Aorta (tissue), 5 donors: ENCODE data around the gene NRM. TPM values are rescaled to one million over a fixed set of nuclear protein-coding genes. Genes with fewer than 3 reads are reported as not detected.
A peak's percentile ranks its signal among the peaks of the same experiment; 100 is the strongest.

Experiments used
- ATAC-seq: fragments of 200-7000 bp; cut with Tn5 transposase; one replicate; pipeline ENCODE4 v1.9.1; 2022; ENCODE audit warnings: moderate library complexity; ENCODE audit not compliant: low FRiP score
- DNase-seq, 2 donors: peaks; one replicate each; pipeline ENCODE4 v3.0.0-alpha.2; 2020
- H3K27ac ChIP-seq, 2 donors: one replicate each; pipeline ENCODE4 v1.5.1; 2013; ENCODE audit warnings: low read length in 2 of 2, mild to moderate bottlenecking in 2 of 2, moderate library complexity in 2 of 2, control low read depth in 1 of 2, inconsistent platforms in 1 of 2, low read depth in 1 of 2
- H3K27me3 ChIP-seq, 2 donors: one replicate each; pipeline ENCODE4 v1.6.1; 2013; ENCODE audit warnings: control low read depth in 1 of 2, low read length in 1 of 2, mild to moderate bottlenecking in 1 of 2, moderate library complexity in 1 of 2; ENCODE audit not compliant: insufficient read depth in 2 of 2, control insufficient read depth in 1 of 2
- H3K36me3 ChIP-seq, 2 donors: one replicate each; pipeline ENCODE4 v1.6.1; 2013; ENCODE audit warnings: control low read depth in 1 of 2, low read length in 1 of 2, mild to moderate bottlenecking in 1 of 2; ENCODE audit not compliant: insufficient read depth in 2 of 2, control insufficient read depth in 1 of 2
- H3K4me1 ChIP-seq, 2 donors: one replicate each; pipeline ENCODE4 v1.6.1; 2013; ENCODE audit warnings: low read length in 2 of 2, control low read depth in 1 of 2, mild to moderate bottlenecking in 1 of 2, moderate library complexity in 1 of 2; ENCODE audit not compliant: insufficient read depth in 2 of 2, control insufficient read depth in 1 of 2
- H3K4me3 ChIP-seq, 2 donors: one replicate each; pipeline ENCODE4 v1.5.1; 2013; ENCODE audit warnings: low read length in 2 of 2, control low read depth in 1 of 2, mild to moderate bottlenecking in 1 of 2
- H3K9me3 ChIP-seq: one replicate; pipeline ENCODE4 v1.6.1; 2013; ENCODE audit warnings: mild to moderate bottlenecking, low read length; ENCODE audit not compliant: control insufficient read depth
- WGBS, 2 donors: extraction: QIAGEN DNeasy Blood & Tissue Kit; methylation state at CpG; one replicate each; pipeline ENCODE4 v1.1.7; 2013; 5-methylcytosine and 5-hydroxymethylcytosine counted together
- intact Hi-C, 2 donors: fragments of 100-400 bp; cut with DNase I; formaldehyde crosslinking; loops; one replicate each; pipeline versions ENCODE4 v1.14.2 to v1.15.0; 2022
- long read RNA-seq, 2 donors: library from polyadenylated mRNA; unstranded; transcript quantifications; one replicate each; pipeline ENCODE4 v2.0.0, GENCODE V29; 2020 to 2021
- polyA plus RNA-seq, 2 donors: library from polyadenylated mRNA; stranded (reverse); fragments of 200-250 nt; gene quantifications; one replicate each; pipeline ENCODE4 v1.2.3, GENCODE V29; 2013
- total RNA-seq, 2 donors: library from RNA; stranded (reverse); fragmentation: NEBNext Ultra II Directional; extraction: Animal tissue kit (Norgen Biotek cat#: 25700); gene quantifications; one replicate each; pipeline ENCODE4 v1.2.1, GENCODE V29; 2021
- donor health status: healthy with polysubstance abuse.
- donor health status: Bipolar disorder and iron deficiency.
- donor health status: DM: no; HTN: no; CAD: no.
- donor health status: DM: no; HTN: no; CAD: no.
- donor health status: DM: yes; HTN: yes; CAD: no.

The NRM gene
- total RNA-seq: 10 to 100 TPM; 13.0 to 15.0 TPM
- 10 to 100 TPM in 1 of 2 donors, 1 to 10 TPM in 1; 5.6 to 19.6 TPM for polyA plus RNA-seq
- long read RNA-seq, donor 1, transcript NRM-203 (4 exons, 1,734 nt): major isoform, 21 of 31 reads
- long read RNA-seq, donor 1, partial matches to known transcripts: 2 of 31 reads
- long read RNA-seq, donor 1, other reads (novel, unspliced or antisense): 3 of 31 reads
- long read RNA-seq, donor 2, partial matches to known transcripts: 2 of 8 reads
- long read RNA-seq, donor 2, other reads (novel, unspliced or antisense): 0 of 8 reads

- H3K4me1 ChIP-seq: no peaks in the 10 kb centered on the region
- 0 to 1% methylated on average over 40 of the region's 40 CpGs for WGBS, 2 donors
- intact Hi-C loops: no loop called here
Measured at GRCh38 chr6:30690403-30691207, at the start of gene NRM. Gene NRM, minus strand, starts transcription at chr6:30690984. Its CDS starts 10 bp downstream, at chr6:30690974.

GRCh38 chr6:30740540-30740870 lies 49.7 kb upstream of the NRM start:
- ATAC-seq (no peak), DNase-seq (no peak)
- intact Hi-C loops: loop anchor here (5.0 to 10.0 kb wide), 6 partner anchors 42 to 344 kb away; partner anchors contain the start of genes MRPS18B (in 1 of the 2) and PPP1R10 (in 1 of the 2)
- no peak overlapping the region for H3K27ac ChIP-seq
- WGBS, 2 donors: 88 to 91% methylated on average over 2 of the region's 2 CpGs
- H3K9me3 ChIP-seq: no peaks in the 10 kb centered on the region
- H3K4me1 ChIP-seq: no peaks in the 10 kb centered on the region
- no peak overlapping the region for H3K4me3 ChIP-seq
- peaks cover 0 to 7% of the 10 kb centered on the region in 2 donors for H3K36me3 ChIP-seq
- H3K27me3 ChIP-seq: peaks cover 0 to 7% of the 10 kb centered on the region in 2 donors

More at GRCh38 chr6:30690403-30691207, at the start of gene NRM:
- H3K27ac ChIP-seq: peak within 1 kb of the TSS in 1 of 2 donors; percentile 93
- H3K9me3 ChIP-seq: no peaks in the 10 kb centered on the region
- ATAC-seq (peak; percentile 76), DNase-seq (peak; percentile 91 to 95)
- H3K27me3 ChIP-seq: no peaks in the 10 kb centered on the region
- peak within 1 kb of the TSS; percentile 50 to 69 for H3K4me3 ChIP-seq
- H3K36me3 ChIP-seq: no peaks in the 10 kb centered on the region

GRCh38 chr6:30738532-30738931 lies 47.7 kb upstream of the NRM start:
- intact Hi-C loops: no loop called here
- WGBS, 2 donors: 79 to 80% methylated on average over 6 of the region's 6 CpGs

GRCh38 chr6:30735668-30736314 lies 45.0 kb upstream of the NRM start:
- 86 to 88% methylated on average over 8 of the region's 8 CpGs for WGBS, 2 donors
- H3K4me1 ChIP-seq: no peaks in the 10 kb centered on the region
- intact Hi-C loops: no loop called here

More at GRCh38 chr6:30738532-30738931, 47.7 kb upstream of the NRM start:
- Histone ChIP-seq H3K27me3 (peaks cover 0 to 5% of the 10 kb centered on the region in 2 donors), H3K36me3 (peaks cover 0 to 7% of the 10 kb centered on the region in 2 donors), H3K4me1 (no peaks in the 10 kb centered on the region), H3K9me3 (no peaks in the 10 kb centered on the region), H3K27ac (no peak overlapping the region), H3K4me3 (no peak overlapping the region)
- ATAC-seq (no peak), DNase-seq (no peak)

GRCh38 chr6:30732237-30732943 lies 41.6 kb upstream of the NRM start:
- H3K36me3 ChIP-seq: peaks cover 3 to 4% of the 10 kb centered on the region in 2 donors
- no peak overlapping the region for H3K27ac ChIP-seq
- no peak overlapping the region for H3K4me3 ChIP-seq
- H3K4me1 ChIP-seq: no peaks in the 10 kb centered on the region
- ATAC-seq (no peak), DNase-seq (no peak)
- WGBS, 2 donors: 88 to 89% methylated on average over 12 of the region's 12 CpGs
- no peaks in the 10 kb centered on the region for H3K9me3 ChIP-seq
- no peaks in the 10 kb centered on the region for H3K27me3 ChIP-seq
- intact Hi-C loops: no loop called here

More at GRCh38 chr6:30735668-30736314, 45.0 kb upstream of the NRM start:
- Histone ChIP-seq H3K27ac (no peak overlapping the region), H3K9me3 (no peaks in the 10 kb centered on the region), H3K27me3 (no peaks in the 10 kb centered on the region), H3K4me3 (no peak overlapping the region), H3K36me3 (peaks cover 4 to 7% of the 10 kb centered on the region in 2 donors)
- ATAC-seq: no peak
- no peak for DNase-seq

DNA sequence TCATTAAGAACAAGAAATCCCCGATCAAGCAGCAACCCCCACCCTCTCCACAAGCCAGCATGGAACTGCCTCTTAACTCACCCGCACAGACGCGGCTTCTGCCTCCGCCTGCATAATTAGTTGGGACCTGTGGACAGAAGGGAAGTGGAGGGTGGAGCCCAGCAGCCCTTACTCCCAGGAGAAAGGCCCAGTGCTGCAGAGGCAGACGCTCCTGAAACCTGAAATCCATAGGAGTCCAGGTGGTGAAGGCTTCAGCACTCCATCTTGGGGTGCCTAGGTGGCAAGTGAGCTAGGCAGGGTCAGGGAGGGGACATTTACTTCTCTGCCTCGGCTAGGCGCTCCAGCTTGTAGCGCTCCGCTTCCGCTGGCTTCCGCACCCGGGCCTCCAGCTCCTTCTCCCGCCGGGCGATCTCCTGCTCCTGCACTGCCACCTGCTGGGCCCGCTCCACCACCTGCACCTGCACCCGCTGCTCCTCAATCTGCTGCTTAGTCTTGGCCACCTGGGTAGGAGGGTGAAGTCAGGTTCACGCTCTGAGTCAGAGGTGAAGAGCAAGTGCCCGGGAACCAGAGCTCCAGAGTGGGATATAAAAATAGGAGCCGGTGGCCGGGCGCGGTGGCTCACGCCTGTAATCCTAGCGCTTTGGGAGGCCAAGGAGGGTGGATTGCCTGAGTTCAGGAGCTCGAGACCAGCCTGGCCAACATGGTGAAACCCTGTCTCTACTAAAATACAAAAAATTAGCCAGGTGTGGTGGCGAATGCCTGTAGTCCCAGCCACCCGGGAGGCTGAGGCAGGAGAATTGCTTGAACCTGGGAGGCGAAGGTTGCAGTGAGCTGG lies 40.0 kb upstream of the NRM start:
- intact Hi-C loops: no loop called here
- Histone ChIP-seq H3K27ac (no peak overlapping the region), H3K36me3 (peaks cover under 1 to 4% of the 10 kb centered on the region in 2 donors), H3K9me3 (no peaks in the 10 kb centered on the region), H3K4me3 (no peak overlapping the region), H3K4me1 (no peaks in the 10 kb centered on the region), H3K27me3 (no peaks in the 10 kb centered on the region)
- WGBS, 2 donors: 55 to 57% methylated on average over 30 of the region's 30 CpGs
- ATAC-seq (peak; percentile 70), DNase-seq (peak in 1 of 2 donors; percentile 83)

GRCh38 chr6:30727920-30728553 lies 37.3 kb upstream of the NRM start:
- H3K27me3 ChIP-seq: no peaks in the 10 kb centered on the region
- intact Hi-C loops: no loop called here
- no peaks in the 10 kb centered on the region for H3K9me3 ChIP-seq
- H3K36me3 ChIP-seq: peaks cover 3 to 4% of the 10 kb centered on the region in 2 donors
- ATAC-seq: no peak
- 41 to 50% methylated on average over 7 of the region's 7 CpGs for WGBS, 2 donors
- no peaks in the 10 kb centered on the region for H3K4me1 ChIP-seq
- DNase-seq: no peak
- H3K27ac ChIP-seq: peak overlapping the region in 1 of 2 donors; percentile 10
- H3K4me3 ChIP-seq: no peak overlapping the region
